NCI-H748 (cell line): ENCODE measurements around the gene ARL15.

ENCODE experiments used
- DNase-seq: peaks from one replicate; lab custom pipeline; 2025; ENCODE audit not compliant: unreplicated experiment; lab: John Stamatoyannopoulos, UW

Gene ARL15

DNA sequence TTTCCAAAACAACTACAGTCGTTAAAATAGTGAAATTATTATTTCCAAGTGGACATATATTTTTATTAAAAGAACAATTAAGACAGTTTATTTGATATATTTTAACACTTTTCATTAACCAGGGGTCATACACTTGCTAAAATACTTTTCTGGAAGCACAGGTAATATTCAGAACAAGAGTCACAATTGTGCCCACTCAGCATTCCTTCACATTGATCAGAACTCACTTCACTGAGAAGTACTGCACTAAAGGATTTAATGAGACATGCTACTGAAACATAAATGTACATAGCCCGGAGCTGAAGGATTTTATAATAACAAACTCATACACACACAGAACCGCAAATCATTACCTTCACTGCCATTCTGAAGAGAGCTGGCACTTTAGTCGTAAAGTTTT, 361.8 kb downstream of the ARL15 start:
- no peak for DNase-seq

- DNase-seq = no peak
These were observed 363.8 kb downstream of the ARL15 start for GRCh38 chr5:53946405-53947100.

DNA sequence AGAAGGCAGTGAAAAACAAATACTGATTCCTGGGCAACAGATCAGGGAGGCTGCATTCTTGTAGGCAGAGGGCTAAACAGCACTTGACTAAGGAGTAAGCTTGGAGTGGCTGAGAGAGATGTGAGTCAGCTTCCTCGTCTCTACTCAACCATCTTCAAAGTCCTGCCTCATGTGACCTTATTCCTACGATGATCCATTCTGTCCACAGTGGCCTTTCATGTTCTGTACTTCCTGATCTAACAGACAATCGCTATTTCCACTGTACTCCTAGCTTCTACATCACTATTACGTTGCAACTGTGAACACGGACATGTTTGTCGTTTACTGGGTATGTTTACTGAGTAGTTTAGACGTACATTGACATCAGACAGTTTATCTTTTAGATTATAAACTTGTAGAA, 365.4 kb downstream of the ARL15 start:
- DNase-seq = no peak

- no peak for DNase-seq
These were observed 366.4 kb downstream of the ARL15 start for GRCh38 chr5:53943938-53944337.

DNA sequence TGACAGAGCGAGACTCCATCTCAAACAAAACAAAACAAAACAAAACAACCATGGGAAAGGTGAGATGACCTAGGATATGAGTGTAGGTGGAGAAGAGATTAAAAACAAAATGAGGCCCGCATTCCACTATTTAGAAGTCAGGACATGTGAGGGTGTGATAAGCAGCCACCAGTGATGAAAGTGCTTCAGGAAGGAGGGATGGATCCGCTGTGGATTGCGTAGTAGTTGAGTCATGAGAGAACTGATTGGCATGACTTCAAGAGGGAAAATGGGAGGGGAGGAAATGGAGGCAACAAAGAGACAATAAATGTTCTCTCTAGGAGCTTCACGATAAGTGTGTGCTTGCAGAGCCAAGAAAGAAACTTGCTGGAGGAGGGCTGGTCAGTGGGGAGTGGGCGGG, 367.6 kb downstream of the ARL15 start:
- DNase-seq = no peak

GRCh38 chr5:53940921-53941320, 369.5 kb downstream of the ARL15 start:
- DNase-seq = no peak

DNA sequence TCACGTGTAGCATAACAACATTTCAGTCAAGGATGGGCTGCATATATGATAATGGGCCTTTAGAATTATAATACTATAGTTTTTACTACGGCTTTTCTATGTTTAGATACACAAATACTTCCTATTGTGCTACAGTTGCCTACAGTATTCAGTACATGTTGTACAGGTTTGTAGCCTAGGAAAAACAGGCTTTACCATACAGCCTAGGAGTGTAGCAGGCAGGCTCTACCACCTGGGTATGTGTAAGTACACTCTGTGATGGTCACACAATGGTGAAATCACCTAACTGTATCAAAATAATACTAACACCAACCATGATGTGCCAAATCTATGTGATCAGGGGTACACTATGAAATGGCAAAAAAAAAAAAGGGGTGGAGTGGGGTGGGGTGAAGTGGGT, 372.9 kb downstream of the ARL15 start:
- DNase-seq = no peak

- DNase-seq = no peak
These were observed 373.7 kb downstream of the ARL15 start for GRCh38 chr5:53936481-53937352.

- DNase-seq = no peak
These were observed 376.1 kb downstream of the ARL15 start for GRCh38 chr5:53934151-53934820.

GRCh38 chr5:53932351-53932750, 378.0 kb downstream of the ARL15 start:
- DNase-seq = no peak

DNA sequence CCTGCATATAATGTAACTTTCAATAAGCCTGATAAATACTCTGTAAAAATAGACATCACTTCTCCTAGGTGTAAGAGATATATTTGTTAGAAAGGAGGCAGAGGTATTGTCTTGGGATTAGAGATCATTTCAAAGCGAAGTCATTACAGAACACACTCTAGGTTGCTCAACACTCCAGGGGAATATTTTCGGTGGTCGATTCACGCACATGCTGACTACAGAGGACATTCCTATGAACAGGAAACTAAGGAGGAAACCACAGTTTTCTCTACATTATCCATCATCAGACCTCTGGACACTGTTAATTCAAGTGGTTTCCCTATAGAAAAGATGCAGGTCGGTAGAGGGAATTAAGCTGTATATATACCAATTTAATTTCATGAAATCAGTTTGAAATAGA, 379.9 kb downstream of the ARL15 start:
- DNase-seq = no peak

- no peak for DNase-seq
These were observed 380.8 kb downstream of the ARL15 start for GRCh38 chr5:53929570-53929969.

GRCh38 chr5:53929152-53929551, 381.2 kb downstream of the ARL15 start:
- DNase-seq = no peak

GRCh38 chr5:53928641-53929040, 381.7 kb downstream of the ARL15 start:
- DNase-seq = peak; percentile 63

DNA sequence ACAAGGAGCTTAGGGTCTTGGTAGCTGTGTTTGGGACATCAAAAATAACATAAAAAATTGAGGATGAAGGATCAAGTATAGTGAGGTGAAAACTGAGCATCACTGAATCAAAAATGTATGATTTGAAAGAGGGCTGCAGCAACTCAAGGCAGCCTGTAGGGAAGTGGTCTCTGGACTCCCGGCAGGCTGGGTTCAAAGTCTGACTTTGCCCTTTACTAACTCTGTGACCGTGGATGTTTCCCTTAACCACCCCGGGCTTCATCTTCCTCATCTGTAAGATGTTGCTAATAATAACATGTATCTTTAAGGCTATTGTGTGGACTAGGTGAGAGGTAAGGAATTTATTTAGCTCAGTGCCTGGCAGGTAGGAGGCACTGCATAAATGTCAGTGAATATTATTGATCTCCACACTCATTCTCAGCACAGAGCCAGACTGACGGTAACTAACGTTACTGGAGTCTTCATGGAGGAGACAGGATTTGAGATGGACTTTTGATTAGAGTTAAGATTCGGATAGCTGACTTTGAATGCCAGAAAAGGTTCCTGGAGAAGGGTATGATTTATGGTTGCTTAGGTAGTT, 382.6 kb downstream of the ARL15 start:
- no peak for DNase-seq

- DNase-seq = no peak
These were observed 384.3 kb downstream of the ARL15 start for GRCh38 chr5:53926026-53926425.

GRCh38 chr5:53924392-53924791, 386.0 kb downstream of the ARL15 start:
- no peak for DNase-seq

GRCh38 chr5:53923961-53924360, 386.4 kb downstream of the ARL15 start:
- no peak for DNase-seq

GRCh38 chr5:53922508-53923498, 387.6 kb downstream of the ARL15 start:
- DNase-seq = no peak

GRCh38 chr5:53917826-53918225, 392.5 kb downstream of the ARL15 start:
- DNase-seq = no peak
